ENCODE data around the gene HHIPL1. TPM values are rescaled to one million over a fixed set of nuclear protein-coding genes. Genes with fewer than 3 reads are reported as not detected.
"Not testable (repeated sequence)": the region's sequence is repeated elsewhere in the genome, so short reads cannot be mapped to it uniquely, and the experiment has no call there.

Gene HHIPL1
- total RNA-seq, 1 experiment from 2014 or later = not detected

DNA sequence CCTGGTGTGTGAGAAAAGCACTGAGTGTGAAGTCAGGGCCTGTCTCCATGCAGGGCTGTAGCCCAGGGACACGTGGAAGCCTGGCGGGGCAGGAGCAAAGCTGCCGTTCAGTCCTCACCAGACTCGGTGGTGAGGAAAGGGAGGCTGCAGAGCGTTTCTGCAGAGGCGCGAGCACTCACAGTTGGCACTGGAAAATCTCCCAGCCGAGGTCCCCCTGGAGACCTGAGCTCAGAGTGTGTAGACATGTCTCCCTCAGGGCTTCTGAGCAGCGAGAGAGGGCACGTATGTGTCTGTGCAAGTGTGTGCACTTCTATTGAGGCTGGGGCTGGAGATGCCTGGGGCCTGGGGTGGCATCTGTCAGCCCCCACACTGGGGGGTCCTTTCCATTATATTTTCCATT is 11.0 kb upstream of the HHIPL1 start:
- no TSS peak for BruUV-seq (replicated peaks)
- peaks cover 39% of the 10 kb centered on the region for H3K27me3 Mint-ChIP-seq (ENCODE audit: unreplicated experiment)
- no peak overlapping the region for H3K27ac Mint-ChIP-seq (ENCODE audit: unreplicated experiment)
- intact Hi-C loops (cut with micrococcal nuclease; ENCODE audit: unreplicated experiment) = no loop called here
- no peaks in the 10 kb centered on the region for H3K36me3 Mint-ChIP-seq (ENCODE audit: insufficient read depth, unreplicated experiment)
- TF ChIP-seq, protein P1, sequence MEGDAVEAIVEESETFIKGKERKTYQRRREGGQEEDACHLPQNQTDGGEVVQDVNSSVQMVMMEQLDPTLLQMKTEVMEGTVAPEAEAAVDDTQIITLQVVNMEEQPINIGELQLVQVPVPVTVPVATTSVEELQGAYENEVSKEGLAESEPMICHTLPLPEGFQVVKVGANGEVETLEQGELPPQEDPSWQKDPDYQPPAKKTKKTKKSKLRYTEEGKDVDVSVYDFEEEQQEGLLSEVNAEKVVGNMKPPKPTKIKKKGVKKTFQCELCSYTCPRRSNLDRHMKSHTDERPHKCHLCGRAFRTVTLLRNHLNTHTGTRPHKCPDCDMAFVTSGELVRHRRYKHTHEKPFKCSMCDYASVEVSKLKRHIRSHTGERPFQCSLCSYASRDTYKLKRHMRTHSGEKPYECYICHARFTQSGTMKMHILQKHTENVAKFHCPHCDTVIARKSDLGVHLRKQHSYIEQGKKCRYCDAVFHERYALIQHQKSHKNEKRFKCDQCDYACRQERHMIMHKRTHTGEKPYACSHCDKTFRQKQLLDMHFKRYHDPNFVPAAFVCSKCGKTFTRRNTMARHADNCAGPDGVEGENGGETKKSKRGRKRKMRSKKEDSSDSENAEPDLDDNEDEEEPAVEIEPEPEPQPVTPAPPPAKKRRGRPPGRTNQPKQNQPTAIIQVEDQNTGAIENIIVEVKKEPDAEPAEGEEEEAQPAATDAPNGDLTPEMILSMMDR (IDR thresholded peaks at IDR 0.05; ENCODE audit: unreplicated experiment) = no peak
- no peaks in the 10 kb centered on the region for H3K9me3 Mint-ChIP-seq (ENCODE audit: low read depth, unreplicated experiment)
- no peak overlapping the region for H3K4me3 Mint-ChIP-seq (ENCODE audit: low read depth, unreplicated experiment)
- no peak for DNase-seq
- H3K4me1 Mint-ChIP-seq (ENCODE audit: low read depth, unreplicated experiment) = no peaks in the 10 kb centered on the region
- CTCF ChIA-PET = no interaction called here

DNA sequence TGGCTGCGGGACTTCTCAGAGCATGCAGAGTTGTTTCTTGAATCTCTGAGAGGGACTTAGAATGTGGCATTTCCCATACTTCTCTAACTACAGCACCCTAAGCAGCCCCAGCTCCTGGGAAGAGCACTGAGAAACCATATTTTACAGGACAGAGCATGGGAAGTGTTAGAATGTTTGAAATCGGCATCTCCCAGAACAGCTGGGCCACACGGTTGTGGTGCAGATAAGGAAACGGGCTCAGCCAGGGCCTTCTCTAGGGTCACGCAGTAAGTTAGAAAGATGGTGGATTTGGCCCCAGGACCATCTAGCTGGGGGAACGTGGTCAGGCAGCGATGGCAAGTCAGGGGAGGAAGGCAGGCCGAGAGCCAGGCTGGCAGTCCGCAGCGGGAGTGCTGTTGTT is 10.5 kb upstream of the HHIPL1 start:
- Mint-ChIP-seq H3K27ac (ENCODE audit: unreplicated experiment) (no peak overlapping the region), H3K27me3 (ENCODE audit: unreplicated experiment) (peaks cover 39% of the 10 kb centered on the region), H3K4me1 (ENCODE audit: low read depth, unreplicated experiment) (no peaks in the 10 kb centered on the region), H3K36me3 (ENCODE audit: insufficient read depth, unreplicated experiment) (no peaks in the 10 kb centered on the region), H3K4me3 (ENCODE audit: low read depth, unreplicated experiment) (no peak overlapping the region), H3K9me3 (ENCODE audit: low read depth, unreplicated experiment) (no peaks in the 10 kb centered on the region)
- no peak for DNase-seq
- TF ChIP-seq, protein P1 (IDR thresholded peaks at IDR 0.05; ENCODE audit: unreplicated experiment) = no peak
- intact Hi-C loops (cut with micrococcal nuclease; ENCODE audit: unreplicated experiment) = no loop called here
- CTCF ChIA-PET = no interaction called here
- no TSS peak for BruUV-seq (replicated peaks)

DNA sequence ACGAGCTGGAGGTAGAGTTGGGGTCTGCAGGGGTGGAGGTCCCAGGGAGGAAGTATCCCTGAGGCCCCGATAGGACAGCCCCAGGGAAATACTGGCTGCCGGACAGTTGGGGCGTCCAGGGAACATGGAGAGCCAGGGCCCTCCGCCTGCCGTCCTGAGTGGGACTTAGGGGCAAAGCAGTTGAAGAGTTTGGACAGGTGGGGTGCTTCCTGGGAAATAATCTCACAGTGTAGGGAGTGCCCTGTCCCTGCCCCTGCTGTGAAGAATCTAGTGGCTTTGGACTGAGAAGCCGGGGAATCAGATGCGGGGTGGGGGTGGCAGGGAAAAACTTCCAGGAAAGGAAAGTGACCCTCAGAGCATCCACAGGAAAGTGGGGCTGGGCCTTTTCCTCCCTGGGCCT is 9.8 kb upstream of the HHIPL1 start:
- TF ChIP-seq, protein P1 (IDR thresholded peaks at IDR 0.05; ENCODE audit: unreplicated experiment) = no peak
- H3K4me3 Mint-ChIP-seq (ENCODE audit: low read depth, unreplicated experiment) = no peak overlapping the region
- H3K27ac Mint-ChIP-seq (ENCODE audit: unreplicated experiment) = no peak overlapping the region
- H3K27me3 Mint-ChIP-seq (ENCODE audit: unreplicated experiment) = peaks cover 39% of the 10 kb centered on the region
- no peaks in the 10 kb centered on the region for H3K36me3 Mint-ChIP-seq (ENCODE audit: insufficient read depth, unreplicated experiment)
- DNase-seq = no peak
- no TSS peak for BruUV-seq (replicated peaks)
- intact Hi-C loops (cut with micrococcal nuclease; ENCODE audit: unreplicated experiment) = no loop called here
- CTCF ChIA-PET = no interaction called here
- no peaks in the 10 kb centered on the region for H3K4me1 Mint-ChIP-seq (ENCODE audit: low read depth, unreplicated experiment)
- H3K9me3 Mint-ChIP-seq (ENCODE audit: low read depth, unreplicated experiment) = no peaks in the 10 kb centered on the region

DNA sequence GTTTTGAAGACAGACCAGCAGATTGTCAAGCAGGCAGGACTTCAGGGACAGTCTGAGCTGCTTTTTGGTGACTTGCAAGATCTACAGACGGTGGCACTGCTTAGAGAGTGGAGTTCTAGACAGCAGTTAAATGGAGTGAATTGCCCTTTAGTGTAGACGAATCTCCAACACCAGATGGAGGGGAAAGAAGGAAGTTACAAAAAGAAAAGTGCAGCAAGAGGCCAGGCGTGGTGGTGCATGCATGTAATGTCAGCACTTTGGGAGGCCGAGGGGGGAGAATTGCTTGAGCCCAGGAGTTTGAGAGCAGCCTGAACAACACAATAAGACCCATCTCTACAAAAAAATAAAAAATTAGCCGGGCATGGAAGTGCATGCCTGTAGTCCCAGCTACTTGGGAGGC is 8.4 kb upstream of the HHIPL1 start:
- H3K9me3 Mint-ChIP-seq (ENCODE audit: low read depth, unreplicated experiment) = no peaks in the 10 kb centered on the region
- H3K27me3 Mint-ChIP-seq (ENCODE audit: unreplicated experiment) = peaks cover 43% of the 10 kb centered on the region
- DNase-seq = no peak
- no peaks in the 10 kb centered on the region for H3K36me3 Mint-ChIP-seq (ENCODE audit: insufficient read depth, unreplicated experiment)
- H3K4me1 Mint-ChIP-seq (ENCODE audit: low read depth, unreplicated experiment) = no peaks in the 10 kb centered on the region
- no TSS peak for BruUV-seq (replicated peaks)
- CTCF ChIA-PET = no interaction called here
- H3K27ac Mint-ChIP-seq (ENCODE audit: unreplicated experiment) = no peak overlapping the region
- intact Hi-C loops (cut with micrococcal nuclease; ENCODE audit: unreplicated experiment) = no loop called here
- TF ChIP-seq, protein P1 (IDR thresholded peaks at IDR 0.05; ENCODE audit: unreplicated experiment) = no peak
- H3K4me3 Mint-ChIP-seq (ENCODE audit: low read depth, unreplicated experiment) = no peak overlapping the region

DNA sequence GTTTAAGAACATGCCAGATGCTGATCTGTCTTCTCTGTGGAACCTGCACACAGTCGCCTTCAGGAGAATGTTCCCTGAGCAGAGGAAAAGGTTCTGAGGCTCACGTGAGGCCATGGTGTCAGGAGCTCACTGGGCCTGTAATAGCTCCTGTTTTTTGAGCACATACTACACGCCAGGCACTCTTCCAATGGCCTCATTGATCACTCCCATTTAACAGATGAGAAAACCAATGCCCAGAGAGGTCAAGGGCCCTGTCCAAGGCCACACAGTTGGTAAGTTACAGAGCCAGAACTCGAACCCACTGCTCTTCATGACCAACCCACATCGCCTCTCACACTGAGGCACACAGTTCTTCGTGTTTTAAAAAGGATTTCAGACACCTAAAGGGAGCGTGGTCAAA is 7.3 kb upstream of the HHIPL1 start:
- no peak overlapping the region for H3K4me3 Mint-ChIP-seq (ENCODE audit: low read depth, unreplicated experiment)

DNA sequence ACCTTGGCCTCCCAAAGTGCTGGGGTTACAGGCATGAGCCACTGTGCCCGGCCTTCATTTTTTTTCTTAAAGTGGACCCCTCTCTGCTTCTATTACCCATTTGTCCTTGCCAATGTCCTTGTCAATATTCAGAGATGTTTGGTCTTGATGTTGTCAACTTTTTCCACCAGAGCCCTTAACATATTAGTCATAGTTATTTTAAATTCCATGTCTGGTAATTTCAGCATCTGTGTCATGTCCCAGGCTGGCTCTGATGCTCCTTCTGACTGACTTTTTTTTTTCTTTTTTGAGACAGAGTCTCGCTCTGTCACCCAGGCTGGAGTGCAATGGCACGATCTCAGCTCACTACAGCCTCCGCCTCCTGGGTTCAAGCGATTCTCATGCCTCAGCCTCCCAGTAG is 2.2 kb upstream of the HHIPL1 start:
- H3K4me1 Mint-ChIP-seq (ENCODE audit: low read depth, unreplicated experiment); CTCF ChIA-PET; H3K36me3 Mint-ChIP-seq (ENCODE audit: insufficient read depth, unreplicated experiment); DNase-seq; H3K9me3 Mint-ChIP-seq (ENCODE audit: low read depth, unreplicated experiment); BruUV-seq (replicated peaks); H3K27ac Mint-ChIP-seq (ENCODE audit: unreplicated experiment); intact Hi-C loops (cut with micrococcal nuclease; ENCODE audit: unreplicated experiment); H3K4me3 Mint-ChIP-seq (ENCODE audit: low read depth, unreplicated experiment): not testable (repeated sequence)
- H3K27me3 Mint-ChIP-seq (ENCODE audit: unreplicated experiment) = peaks cover 46% of the 10 kb centered on the region

More for the DNA sequence above, 7.3 kb upstream of the HHIPL1 start:
- H3K36me3 Mint-ChIP-seq (ENCODE audit: insufficient read depth, unreplicated experiment) = no peaks in the 10 kb centered on the region
- H3K27ac Mint-ChIP-seq (ENCODE audit: unreplicated experiment) = no peak overlapping the region
- no peaks in the 10 kb centered on the region for H3K9me3 Mint-ChIP-seq (ENCODE audit: low read depth, unreplicated experiment)
- BruUV-seq (replicated peaks) = no TSS peak
- intact Hi-C loops (cut with micrococcal nuclease; ENCODE audit: unreplicated experiment) = no loop called here
- TF ChIP-seq, protein P1 (IDR thresholded peaks at IDR 0.05; ENCODE audit: unreplicated experiment) = no peak
- DNase-seq = no peak
- no peaks in the 10 kb centered on the region for H3K4me1 Mint-ChIP-seq (ENCODE audit: low read depth, unreplicated experiment)
- CTCF ChIA-PET = no interaction called here
- H3K27me3 Mint-ChIP-seq (ENCODE audit: unreplicated experiment) = peaks cover 37% of the 10 kb centered on the region
